NCI-H2029 treated with DMSO at 0.1 percent for 48 hours (cell line): ENCODE data around the gene MUCL1.
"Not testable (repeated sequence)": the region's sequence is repeated elsewhere in the genome, so short reads cannot be mapped to it uniquely, and the experiment has no call there.

Experiments used
- DNase-seq: peaks from one replicate; lab custom pipeline; 2025; lab: John Stamatoyannopoulos, UW

Gene MUCL1, protein sequence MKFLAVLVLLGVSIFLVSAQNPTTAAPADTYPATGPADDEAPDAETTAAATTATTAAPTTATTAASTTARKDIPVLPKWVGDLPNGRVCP

DNA sequence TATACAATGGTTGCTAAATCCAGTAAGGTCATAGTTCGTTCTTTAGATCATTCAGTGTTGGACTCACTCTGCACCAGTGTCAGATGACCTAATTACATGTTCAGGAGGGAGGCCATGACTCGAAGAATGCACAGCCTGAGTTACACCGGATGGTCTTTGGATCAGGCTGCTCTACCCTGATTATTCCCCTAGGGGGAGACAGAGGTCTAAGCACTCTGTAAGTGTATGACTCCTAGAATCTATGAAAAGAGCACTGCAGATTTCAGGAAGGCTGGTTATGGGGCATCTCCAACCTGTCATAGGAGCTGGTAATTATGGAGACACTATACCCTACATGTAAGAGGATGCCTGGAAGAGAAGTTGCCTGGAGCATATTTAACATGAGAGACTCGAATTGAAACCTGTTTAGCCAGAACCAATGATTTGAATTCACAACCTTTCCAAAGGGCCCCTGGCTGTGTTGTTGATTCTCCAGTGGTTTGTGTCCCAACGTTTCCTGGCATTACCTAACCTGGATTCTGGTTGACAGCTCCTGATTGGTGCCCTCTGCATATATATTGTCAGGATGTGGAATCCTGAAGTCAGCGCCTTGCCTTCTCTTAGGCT is at the start of gene MUCL1:
Gene MUCL1, plus strand, starts transcription at position 584 of the 606 bp plus-strand sequence. CDS start 67 bp downstream, outside the sequence.
- DNase-seq = peak; percentile 77

DNA sequence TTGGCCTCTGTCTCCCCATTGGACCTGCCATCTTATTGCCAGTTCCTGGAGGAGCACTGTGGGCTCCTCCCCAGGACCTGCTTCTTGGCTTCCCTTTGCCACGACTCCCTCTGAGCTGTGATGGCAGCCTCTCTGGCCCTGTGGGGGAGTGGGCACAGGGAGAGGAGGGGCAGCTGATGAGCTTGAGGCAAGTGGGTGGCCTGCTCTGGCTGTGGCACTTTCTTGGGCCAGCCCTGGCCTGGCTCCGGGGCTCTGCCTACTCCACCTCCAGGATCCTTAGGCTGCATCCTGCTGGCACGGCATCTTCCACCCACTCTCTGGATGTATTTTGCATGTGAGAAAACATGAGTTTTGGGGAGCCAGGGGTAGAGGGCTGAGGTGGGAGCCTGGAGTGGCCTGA is 32.6 kb upstream of the MUCL1 start:
- DNase-seq = no peak

DNA sequence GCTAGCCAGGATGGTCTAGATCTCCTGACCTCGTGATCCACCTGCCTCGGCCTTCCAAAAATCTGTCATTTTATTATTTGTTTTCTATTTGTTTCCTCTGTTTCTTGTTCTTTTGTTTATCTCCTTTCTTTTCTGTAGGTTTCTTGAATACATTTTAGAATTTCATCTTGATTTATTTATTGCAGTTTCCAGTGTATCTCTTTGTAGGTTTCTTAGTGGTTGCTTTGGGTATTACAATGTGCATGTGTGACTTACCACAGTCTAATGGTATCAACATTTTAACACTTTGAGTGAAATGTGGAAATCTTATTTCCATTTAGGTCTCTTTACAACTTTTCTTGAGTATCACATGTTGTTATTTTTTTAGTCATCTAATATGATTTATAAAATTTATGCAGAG is 29.9 kb upstream of the MUCL1 start:
- no peak for DNase-seq

DNA sequence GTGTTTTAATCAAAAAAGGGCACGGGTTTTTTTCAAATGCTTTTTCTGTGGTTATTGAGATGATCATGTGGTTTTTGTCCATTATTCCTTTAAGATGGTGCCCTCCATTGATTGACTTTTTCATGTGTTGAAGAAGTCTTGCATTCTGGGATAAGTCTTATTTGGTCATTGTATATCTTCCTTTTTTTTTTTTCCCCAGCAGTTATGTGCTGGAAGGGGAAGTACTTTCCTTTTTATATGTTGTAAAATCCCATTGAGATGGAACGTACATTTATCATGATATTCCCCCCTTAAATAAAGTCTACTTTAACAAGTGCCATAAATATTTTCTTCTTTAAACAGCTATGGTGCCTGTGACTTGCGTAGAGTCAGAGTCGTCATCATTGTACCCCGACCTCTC is 24.8 kb upstream of the MUCL1 start:
- DNase-seq = no peak

DNA sequence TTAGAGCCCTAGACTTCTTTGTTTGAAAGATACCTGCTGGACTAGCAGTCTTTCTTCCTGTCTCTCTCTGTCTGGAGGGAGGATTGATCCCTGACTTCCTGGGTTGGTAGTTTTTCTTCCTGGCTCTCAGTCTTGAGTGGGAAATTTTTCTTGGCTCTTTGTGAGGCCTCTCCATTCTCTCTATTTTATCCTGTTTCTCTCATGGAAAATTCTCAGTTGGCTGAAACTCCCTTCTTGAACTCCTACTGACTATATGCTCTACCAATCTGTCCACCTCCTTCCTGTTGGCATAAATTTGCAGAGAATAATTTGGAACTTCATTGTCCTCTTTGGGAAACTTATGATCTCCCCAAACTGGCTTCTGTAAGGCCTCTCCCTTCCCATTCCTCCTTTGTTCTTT is 24.1 kb upstream of the MUCL1 start:
- no peak for DNase-seq

DNA sequence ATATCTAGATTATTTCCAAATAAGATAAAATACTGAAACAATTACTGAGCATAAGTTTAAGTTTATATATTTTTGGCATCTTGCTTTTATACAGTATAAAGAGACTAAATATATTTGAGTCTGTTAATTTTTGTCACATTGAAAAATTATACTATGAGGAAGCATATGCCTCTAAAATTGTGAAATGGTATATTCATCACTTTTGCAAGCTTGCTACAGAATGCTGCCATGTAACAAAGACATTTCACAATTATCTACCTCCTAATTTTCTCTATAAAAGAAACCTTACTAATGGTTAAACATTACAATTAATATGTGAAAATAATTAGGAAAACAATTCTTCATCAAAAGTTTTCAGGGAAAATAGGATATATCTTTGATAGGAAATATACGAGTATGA is 22.7 kb upstream of the MUCL1 start:
- no peak for DNase-seq

DNA sequence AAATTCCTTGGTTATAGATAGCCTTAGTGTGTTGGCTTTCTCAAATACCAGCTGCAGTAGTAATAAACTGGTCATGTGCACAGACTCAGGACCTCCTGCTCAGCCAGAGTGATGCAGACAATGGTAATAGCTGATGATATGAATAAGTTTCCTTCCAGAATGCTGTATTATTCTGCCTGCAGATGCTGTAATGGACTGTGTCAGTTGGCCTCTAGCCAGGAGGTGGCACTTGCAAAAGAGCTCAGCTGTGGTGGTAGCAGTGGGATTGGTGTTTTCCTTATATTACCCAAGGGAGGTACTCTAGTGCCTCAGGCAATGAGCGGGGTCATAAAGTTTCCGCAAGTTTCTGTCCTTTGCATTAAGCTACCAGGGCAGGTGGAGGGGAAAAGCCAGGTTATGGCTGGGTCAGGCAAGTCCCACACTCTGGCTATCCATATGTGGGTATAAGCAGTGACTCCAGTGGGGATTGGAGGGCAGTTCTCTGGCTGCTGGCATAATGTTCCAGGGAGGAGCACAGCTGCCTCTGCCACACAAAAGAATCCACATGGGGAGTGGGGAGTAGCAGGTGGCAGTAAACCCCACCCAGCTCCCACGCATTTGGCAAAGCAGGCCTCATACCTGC is 14.0 kb upstream of the MUCL1 start:
- no peak for DNase-seq

DNA sequence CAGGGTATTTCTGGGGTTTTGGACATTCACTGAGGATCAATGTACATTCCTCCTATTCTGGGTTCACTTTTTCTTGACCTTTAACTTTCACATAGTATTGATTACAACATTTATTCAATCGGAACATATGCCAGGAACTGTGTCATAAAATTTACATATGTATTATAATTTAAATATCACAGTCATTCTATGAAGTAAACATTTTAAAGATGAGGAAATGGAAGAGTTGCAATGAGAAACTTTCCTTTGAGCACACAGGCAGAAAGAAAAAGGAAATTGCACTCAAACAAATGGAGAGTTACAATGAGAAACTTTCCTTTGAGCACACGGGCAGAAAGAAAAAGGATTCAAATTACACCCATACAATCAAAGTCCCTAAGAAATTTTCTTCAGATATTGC is 3.1 kb downstream of the MUCL1 start:
- DNase-seq = no peak

DNA sequence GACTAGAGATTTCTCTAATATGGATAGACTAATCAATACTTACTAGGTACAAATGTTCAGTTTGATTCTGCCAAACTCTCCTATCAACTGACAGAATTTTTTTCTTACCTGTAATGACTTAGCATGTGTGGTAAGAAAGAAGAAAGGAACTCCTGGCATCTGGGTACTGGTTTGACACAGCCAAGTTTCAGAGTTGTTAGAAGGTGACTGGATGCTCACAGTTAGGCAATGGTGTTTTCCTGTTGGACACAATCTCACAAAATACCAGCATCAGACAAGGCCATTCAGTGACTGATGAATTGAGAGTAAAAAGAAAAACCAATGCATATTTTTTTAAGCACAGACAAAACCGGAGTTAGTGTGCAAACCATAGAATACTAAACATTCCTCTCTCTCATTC is 4.2 kb downstream of the MUCL1 start:
- DNase-seq = no peak

DNA sequence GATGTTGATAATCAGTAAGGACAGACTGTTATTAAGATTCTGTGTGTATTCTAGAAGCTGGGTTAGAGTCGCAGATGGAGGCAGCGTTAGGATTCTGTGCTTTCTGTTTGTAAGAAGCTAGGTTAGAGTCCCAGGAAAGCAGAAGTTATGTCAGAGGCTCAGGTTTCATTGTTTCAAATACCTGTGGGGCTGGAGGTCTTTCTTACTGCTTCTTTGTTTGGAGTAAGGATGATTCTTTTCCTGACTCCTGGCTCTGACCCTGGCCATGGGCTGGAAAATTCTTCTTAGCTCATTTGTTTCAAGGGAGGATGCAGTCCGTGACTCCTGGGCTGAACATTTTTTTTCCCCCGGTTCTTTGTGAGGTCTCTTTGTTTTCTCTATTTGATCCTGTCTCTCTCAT is 5.2 kb downstream of the MUCL1 start:
- no peak for DNase-seq

DNA sequence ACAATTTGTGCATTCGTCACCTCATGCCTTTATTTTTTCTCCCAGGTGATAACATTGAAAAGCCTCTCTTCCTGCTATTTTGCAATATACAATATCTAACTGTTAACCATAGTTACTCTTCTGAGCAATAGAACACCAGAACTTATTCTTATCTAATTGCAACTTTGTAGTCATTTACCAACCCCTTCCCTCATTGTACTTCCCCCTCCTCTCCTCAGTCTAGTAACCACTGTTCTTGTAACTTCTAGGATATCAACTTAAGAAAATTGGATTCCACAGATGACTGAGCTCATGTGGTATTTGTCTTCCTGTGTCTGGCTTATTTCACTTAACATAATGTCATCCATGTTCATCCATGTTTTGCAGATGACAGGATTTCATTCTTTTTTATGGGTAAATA is 7.6 kb downstream of the MUCL1 start:
- no peak for DNase-seq

DNA sequence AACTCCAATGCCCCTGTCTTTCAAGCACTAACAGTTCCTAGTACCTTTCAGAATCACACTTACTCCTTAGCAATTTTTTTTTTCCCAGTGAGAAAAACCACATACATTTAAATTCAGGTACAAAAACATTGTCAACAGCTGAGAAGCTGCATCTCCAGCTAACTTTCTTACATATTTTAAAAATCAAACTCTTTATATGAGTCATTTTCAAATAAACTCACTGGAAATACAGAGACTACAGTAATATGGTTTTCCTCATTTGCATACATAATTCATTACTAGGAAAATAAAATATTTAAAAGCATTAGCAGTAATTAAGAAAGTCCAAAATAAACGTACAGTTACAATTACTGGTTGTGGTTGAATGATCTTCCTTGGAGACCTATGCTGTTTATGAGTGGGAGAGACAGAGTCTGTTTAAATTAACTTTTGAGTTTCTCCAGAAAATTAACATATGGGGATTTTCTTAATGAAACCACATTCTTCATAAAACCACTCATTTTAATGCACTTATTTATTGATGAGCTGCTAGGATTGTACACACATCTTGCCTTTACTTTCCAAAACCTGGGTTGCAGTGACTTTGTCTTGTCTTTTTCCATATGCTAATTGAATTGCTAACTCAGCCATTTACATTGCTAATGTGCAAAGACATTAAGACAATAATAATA is 9.8 kb downstream of the MUCL1 start:
- no peak for DNase-seq

DNA sequence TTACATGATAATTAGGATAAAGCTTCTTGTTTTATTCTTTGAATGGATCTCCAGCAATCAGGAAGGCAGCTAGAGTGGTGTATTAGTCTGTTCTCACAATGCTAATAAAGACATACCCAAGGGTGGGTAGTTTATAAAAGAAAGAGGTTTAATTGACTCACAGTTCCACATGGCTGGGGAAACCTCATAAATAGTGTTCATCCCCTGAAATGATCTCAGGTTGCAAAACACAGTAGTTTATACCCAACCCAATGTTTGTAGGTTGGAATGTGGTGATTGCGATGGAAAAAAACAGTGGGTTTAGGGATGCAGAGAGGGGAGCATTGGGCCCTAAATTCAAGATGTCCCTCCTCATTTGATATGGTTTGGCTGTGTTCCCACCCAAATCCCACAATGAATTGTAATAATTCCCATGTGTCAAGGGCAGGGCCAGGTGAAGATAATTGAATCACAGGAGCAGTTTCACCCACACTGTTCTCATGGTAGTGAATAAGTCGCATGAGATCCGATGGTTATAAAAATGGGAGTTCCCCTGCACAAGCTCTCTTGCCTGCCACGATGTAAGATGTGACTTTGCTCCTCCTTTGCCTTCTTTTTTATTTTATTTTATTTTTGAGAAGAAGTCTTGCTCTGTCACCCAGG is 11.5 kb downstream of the MUCL1 start:
- no peak for DNase-seq

DNA sequence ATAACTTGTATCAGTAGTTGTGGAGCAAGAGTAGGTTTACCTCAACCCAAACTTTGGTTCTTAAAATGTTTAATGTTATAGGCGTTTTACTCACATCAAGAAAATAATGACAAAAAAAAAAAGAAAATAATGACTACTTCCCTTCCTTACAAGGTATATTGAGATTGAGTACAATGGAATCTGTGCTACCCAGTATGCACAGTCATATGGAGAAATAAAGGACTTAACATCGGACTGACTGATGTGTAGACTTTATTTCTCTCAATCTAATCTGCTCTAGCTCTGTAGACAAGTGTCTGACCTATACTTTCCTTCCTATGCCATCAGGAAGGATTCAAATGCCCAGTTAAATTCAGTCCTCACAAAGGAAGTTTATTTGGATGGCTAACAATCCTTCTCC is 14.4 kb downstream of the MUCL1 start:
- DNase-seq = no peak

DNA sequence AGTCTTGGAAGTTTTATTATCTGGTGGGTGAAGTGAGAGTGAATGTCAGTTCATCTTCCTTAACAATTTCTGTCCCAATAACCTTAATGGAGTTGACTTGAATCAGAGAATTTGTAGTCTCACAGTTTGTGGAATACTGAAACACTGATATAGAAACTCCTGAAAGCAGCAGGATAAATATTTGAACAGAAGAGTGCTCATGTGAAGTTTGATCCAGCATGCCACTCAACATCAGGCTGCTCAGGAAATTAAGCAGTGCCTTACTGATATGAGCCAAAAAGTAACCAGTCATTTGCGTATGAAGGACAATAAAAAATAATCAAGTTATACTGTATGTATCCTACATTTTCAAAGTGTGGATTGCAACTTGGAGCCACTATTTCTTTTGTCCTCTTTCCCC is 15.7 kb downstream of the MUCL1 start:
- DNase-seq = no peak

DNA sequence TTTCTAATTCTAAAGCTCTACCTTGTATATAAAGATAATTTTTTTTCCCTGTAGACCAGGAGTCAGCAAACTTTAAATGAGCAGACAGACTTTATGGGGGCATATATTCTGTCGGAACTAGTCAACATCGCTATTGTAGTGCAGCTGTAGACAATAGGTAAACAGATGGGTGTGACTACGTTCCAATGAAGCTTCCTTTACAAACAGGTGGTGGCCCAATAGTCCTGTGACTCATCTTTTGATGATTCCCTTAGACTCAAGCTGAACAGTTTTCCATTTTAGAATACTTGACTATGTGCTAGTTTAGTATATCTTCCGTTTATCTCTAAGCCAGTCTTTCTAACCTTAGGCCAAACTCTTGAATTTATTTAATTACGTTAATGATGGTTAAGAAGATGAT is 16.3 kb downstream of the MUCL1 start:
- no peak for DNase-seq

DNA sequence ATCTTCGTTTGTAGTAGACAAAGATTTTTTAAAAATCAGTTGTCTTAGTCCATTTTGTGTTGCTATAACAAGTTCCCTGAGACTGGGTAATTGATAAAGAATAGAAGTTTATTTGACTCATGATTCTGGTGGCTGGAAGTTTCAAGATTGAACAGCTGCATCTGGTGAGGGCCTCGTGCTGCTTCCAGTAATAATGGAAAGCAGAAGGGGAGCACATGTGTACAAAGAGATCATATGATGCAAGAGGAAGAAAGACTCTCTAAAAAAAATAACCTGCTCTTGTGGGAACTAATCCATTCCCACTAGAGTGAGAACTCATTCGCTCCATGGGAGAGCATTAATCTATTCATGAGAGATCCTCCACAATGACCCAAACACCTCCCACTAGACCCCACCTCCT is 24.8 kb downstream of the MUCL1 start:
- DNase-seq = no peak

DNA sequence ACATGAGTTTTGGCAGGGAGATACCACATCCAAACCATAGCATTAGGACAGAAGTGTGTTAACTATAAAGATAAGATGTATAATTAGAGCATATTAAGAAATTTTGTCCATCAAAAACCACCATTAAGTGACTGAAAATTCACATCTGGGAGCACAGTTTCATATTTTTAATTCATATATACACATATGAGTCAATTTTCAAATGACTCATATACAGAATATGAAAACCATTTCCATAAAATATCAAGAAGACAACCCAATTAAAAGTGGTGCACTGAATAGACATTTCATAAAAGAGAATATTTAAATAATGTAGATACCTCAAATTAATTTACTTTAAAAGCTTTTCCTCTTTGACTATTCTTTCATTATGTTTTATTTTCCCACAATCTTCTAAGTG is 25.3 kb downstream of the MUCL1 start:
- DNase-seq = no peak

DNA sequence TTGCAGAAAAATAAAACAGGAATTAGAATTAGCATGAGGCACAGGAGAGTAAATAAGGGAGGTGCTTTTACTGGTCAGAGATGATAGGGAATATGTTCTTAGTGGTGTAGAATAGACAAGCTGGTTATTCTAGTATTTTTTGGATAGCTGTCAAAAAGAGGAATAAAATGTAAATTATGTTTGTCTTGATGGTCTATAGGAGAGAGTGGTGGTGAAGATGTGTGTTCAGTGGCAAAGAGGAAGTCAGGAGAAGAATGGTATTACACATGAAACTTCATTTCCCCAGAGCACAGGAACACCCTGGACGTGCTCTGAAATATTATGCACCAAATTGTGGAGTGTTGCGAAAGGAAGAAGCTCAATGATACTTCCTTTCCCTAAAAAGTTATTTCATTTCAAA is 27.8 kb downstream of the MUCL1 start:
- DNase-seq = peak; percentile 79

DNA sequence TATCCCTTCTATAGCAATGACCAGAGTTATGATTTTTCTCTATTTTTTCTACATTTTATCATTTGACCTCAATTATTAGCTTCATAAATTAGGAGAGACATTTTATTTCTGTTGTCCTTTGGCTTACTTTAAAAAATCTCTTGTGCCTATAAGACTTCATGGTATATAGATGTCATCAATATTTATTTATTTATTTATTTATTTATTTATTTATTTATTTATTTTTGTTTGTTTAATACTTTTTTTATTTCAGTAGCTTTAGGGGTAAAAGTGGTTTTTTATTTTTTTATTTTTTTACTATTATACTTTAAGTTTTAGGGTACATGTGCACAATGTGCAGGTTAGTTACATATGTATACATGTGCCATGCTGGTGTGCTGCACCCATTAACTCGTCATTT is 28.3 kb downstream of the MUCL1 start:
- not testable (repeated sequence) for DNase-seq

DNA sequence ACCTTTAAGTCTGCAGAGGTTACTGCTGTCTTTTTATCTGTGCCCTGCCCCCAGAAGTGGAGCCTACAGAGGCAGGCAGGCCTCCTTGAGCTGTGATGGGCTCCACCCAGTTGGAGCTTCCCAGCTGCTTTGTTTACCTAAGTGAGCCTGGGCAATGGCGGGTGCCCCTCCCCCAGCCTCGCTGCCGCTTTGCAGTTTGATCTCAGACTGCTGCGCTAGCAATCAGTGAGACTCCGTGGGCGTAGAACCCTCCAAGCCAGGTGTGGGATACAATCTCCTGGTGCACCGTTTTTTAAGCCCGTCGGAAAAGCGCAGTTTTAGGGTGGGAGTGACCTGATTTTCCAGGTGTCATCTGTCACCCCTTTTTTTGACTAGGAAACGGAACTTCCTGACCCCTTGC is 34.1 kb downstream of the MUCL1 start:
- not testable (repeated sequence) for DNase-seq

DNA sequence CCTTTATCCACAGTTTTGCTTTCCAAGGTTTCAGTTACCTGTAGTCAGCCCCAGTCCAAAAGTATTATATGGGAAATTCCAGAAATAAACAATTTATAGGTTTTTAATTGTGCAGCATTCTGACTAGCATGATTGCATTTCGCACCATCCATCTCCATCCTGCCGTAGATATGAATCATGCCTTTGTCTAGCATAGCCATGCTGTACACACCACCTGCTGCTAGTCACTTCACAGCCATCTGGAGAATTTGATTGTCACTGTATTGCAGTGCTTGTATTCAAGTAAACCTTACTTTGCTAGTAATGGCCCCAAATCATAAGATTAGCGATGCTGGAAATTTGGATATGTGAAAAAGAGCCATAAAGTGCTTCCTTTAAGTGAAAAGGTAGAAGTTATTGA is 36.0 kb downstream of the MUCL1 start:
- peak; percentile 67 for DNase-seq
